GM23248 (cell line): ENCODE measurements around the gene POLR3H.

Experiments used
- EZH2 ChIP-seq: fragments of 200-600 bp; sonication (generic); IDR thresholded peaks from 2 replicates; pipeline ENCODE4 v1.6.1; 2018; ENCODE audit warnings: antibody characterized with exemption, mild to moderate bottlenecking; ENCODE audit not compliant: insufficient read depth, poor library complexity, severe bottlenecking
- EZH2phosphoT487 ChIP-seq: fragments of 200-600 bp; sonication (generic); IDR thresholded peaks from 2 replicates; pipeline ENCODE4 v1.6.1; 2018; ENCODE audit warnings: antibody characterized with exemption, moderate library complexity, mild to moderate bottlenecking, low read depth; ENCODE audit not compliant: insufficient read depth

- TF ChIP-seq EZH2phosphoT487 (no peak), EZH2 (no peak)
These were observed 63.0 kb downstream of the POLR3H start for GRCh38 chr22:41481131-41481830.
